SK-N-SH (cell line): ENCODE results near the gene AKAP12. TPM values are rescaled to one million over a fixed set of nuclear protein-coding genes. Genes with fewer than 3 reads are reported as not detected.

Experiments used
- CTCF ChIA-PET: fragments of 300-600, 350-600 bp; formaldehyde crosslinking; extraction: SDS; loops from one replicate; lab custom pipeline; 2021; lab: Yijun Ruan, JAX
- POLR2A ChIA-PET: fragments of 350-600 bp; sonication (Branson Sonifier 250); formaldehyde crosslinking; extraction: SDS; loops from one replicate; lab custom pipeline; 2020; ENCODE audit warnings: antibody characterized with exemption, inconsistent platforms; lab: Yijun Ruan, JAX
- DNase-seq: peaks from one replicate; pipeline ENCODE4 v3.0.0; 2012
- H2AFZ ChIP-seq: fragments of 200-600 bp; sonication (generic); 2 replicates; pipeline ENCODE4 v1.8.1; 2016; ENCODE audit warnings: antibody characterized with exemption, mild to moderate bottlenecking, low read depth
- H3F3A ChIP-seq: fragments of 200-600 bp; sonication (generic); replicated peaks from 2 replicates; pipeline ENCODE3; 2016; ENCODE audit warnings: antibody characterized with exemption, mild to moderate bottlenecking; ENCODE audit not compliant: insufficient read depth
- H3K27ac ChIP-seq, 2 experiments: fragments of 200-500 bp in 1 of 2; fragments of 200-600 bp in 1 of 2; sonication (Bioruptor generic) in 1 of 2; sonication (generic), shearing (Covaris generic) in 1 of 2; 2 replicates each; pipeline versions ENCODE4 v1.5.1 to v1.6.1; 2014 to 2016; ENCODE audit warnings: low read depth in 2 of 2, inconsistent platforms in 1 of 2, low read length in 1 of 2, mild to moderate bottlenecking in 1 of 2, mixed read lengths in 1 of 2
- H3K27me3 ChIP-seq: fragments of 200-600 bp; sonication (generic), shearing (Covaris generic); 2 replicates; pipeline ENCODE4 v1.6.1; 2016; ENCODE audit warnings: mixed run types; ENCODE audit not compliant: insufficient read depth
- H3K36me3 ChIP-seq, 2 experiments: fragments of 200-500 bp in 1 of 2; fragments of 200-600 bp in 1 of 2; sonication (Bioruptor generic) in 1 of 2; sonication (generic) in 1 of 2; replicated peaks in 1 of 2; 2 replicates each; pipeline versions ENCODE3 to v1.5.1; 2014 to 2016; ENCODE audit warnings: low read length in 1 of 2, mild to moderate bottlenecking in 1 of 2; ENCODE audit not compliant: insufficient read depth in 2 of 2, control insufficient read depth in 1 of 2
- H3K4me1 ChIP-seq, 2 experiments: fragments of 200-500 bp in 1 of 2; fragments of 200-600 bp in 1 of 2; sonication (Bioruptor generic) in 1 of 2; sonication (generic), shearing (Covaris generic) in 1 of 2; 2 replicates each; pipeline versions ENCODE4 v1.5.1 to v1.6.1; 2014 to 2016; ENCODE audit warnings: low read depth in 1 of 2, low read length in 1 of 2, mixed run types in 1 of 2; ENCODE audit not compliant: insufficient read depth in 2 of 2, control insufficient read depth in 1 of 2
- H3K4me2 ChIP-seq: fragments of 200-600 bp; sonication (generic), shearing (Covaris generic); 2 replicates; pipeline ENCODE4 v1.6.1; 2017; ENCODE audit warnings: mixed run types
- H3K4me3 ChIP-seq, 2 experiments: fragments of 200-500 bp in 1 of 2; fragments of 200-600 bp in 1 of 2; sonication (Bioruptor generic) in 1 of 2; sonication (generic), shearing (Covaris generic) in 1 of 2; 2 replicates each; pipeline versions ENCODE4 v1.5.1 to v1.8.1; 2014 to 2016; ENCODE audit warnings: low read depth in 2 of 2, inconsistent platforms in 1 of 2, low read length in 1 of 2, mild to moderate bottlenecking in 1 of 2, mixed read lengths in 1 of 2, moderate library complexity in 1 of 2
- H3K79me2 ChIP-seq: fragments of 200-600 bp; sonication (generic); 2 replicates; pipeline ENCODE4 v1.8.1; 2017; ENCODE audit warnings: mild to moderate bottlenecking; ENCODE audit not compliant: insufficient read depth
- H3K9ac ChIP-seq: fragments of 200-600 bp; sonication (generic); 2 replicates; pipeline ENCODE4 v1.6.1; 2017; ENCODE audit warnings: mixed run types
- H3K9me2 ChIP-seq: fragments of 200-600 bp; sonication (generic); 2 replicates; pipeline ENCODE4 v1.6.1; 2017; ENCODE audit warnings: mixed run types
- H3K9me3 ChIP-seq: fragments of 200-600 bp; sonication (generic); 2 replicates; pipeline ENCODE4 v1.6.1; 2017; ENCODE audit warnings: mixed run types, mild to moderate bottlenecking, moderate library complexity
- H4K20me1 ChIP-seq: fragments of 200-600 bp; sonication (generic); 2 replicates; pipeline ENCODE4 v1.6.1; 2017; ENCODE audit warnings: mild to moderate bottlenecking, mixed run types; ENCODE audit not compliant: insufficient read depth
- CHD2 ChIP-seq: fragments of 150-350 bp; IDR thresholded peaks from 2 replicates; pipeline ENCODE4 v1.6.1; 2018; ENCODE audit warnings: low read length; ENCODE audit not compliant: partially characterized antibody
- IRF3 ChIP-seq: fragments of 150-350 bp; IDR thresholded peaks from 2 replicates; pipeline ENCODE4 v1.6.1; 2016; ENCODE audit warnings: mild to moderate bottlenecking, low read depth, low read length
- JUND ChIP-seq: IDR thresholded peaks from 2 replicates; pipeline ENCODE4 v1.4.0; 2012
- MXI1 ChIP-seq: IDR thresholded peaks from 2 replicates; pipeline ENCODE4 v1.6.1; 2012; ENCODE audit warnings: mild to moderate bottlenecking, low read depth, low read length, improper control_type of control experiment
- RAD21 ChIP-seq: IDR thresholded peaks from 2 replicates; pipeline ENCODE4 v1.6.1; 2012; ENCODE audit warnings: mild to moderate bottlenecking, low read length
- RCOR1 ChIP-seq: fragments of 150-350 bp; IDR thresholded peaks from 2 replicates; pipeline ENCODE4 v1.6.1; 2017; ENCODE audit warnings: antibody characterized with exemption, low read length
- REST ChIP-seq: IDR thresholded peaks from 2 replicates; pipeline ENCODE4 v1.6.1; 2012; ENCODE audit warnings: mild to moderate bottlenecking, low read depth, low read length, moderate library complexity
- SIN3A ChIP-seq: IDR thresholded peaks from 2 replicates; pipeline ENCODE4 v1.6.1; 2012; ENCODE audit warnings: low read depth, mild to moderate bottlenecking, low read length, moderate library complexity, borderline replicate concordance
- TEAD4 ChIP-seq: IDR thresholded peaks from 2 replicates; pipeline ENCODE4 v1.4.0; 2012; ENCODE audit warnings: mild to moderate bottlenecking, borderline replicate concordance; ENCODE audit not compliant: insufficient read depth
- USF1 ChIP-seq: IDR thresholded peaks from 2 replicates; pipeline ENCODE4 v1.4.0; 2012; ENCODE audit warnings: low read depth, borderline replicate concordance
- USF2 ChIP-seq: fragments of 150-350 bp; IDR thresholded peaks from 2 replicates; pipeline ENCODE4 v1.6.1; 2017; ENCODE audit warnings: antibody characterized with exemption, low read length, low read depth, borderline replicate concordance
- YY1 ChIP-seq: IDR thresholded peaks from 2 replicates; pipeline ENCODE4 v1.4.0; 2012; ENCODE audit warnings: low read depth, mild to moderate bottlenecking
- WGBS: methylation state at CpG from one replicate; pipeline ENCODE4 v1.1.6; 2017; ENCODE audit warnings: low lambda C conversion rate; 5-methylcytosine and 5-hydroxymethylcytosine counted together
- polyA plus RNA-seq, 3 experiments: library from polyadenylated mRNA; depleted of rRNA; stranded (reverse); fragments of >200 nt; gene quantifications; 2 replicates each; pipeline ENCODE4 v1.2.3, GENCODE V29; 2012

The AKAP12 gene
- polyA plus RNA-seq, 1 of the 3 experiments (the other 2 are of a cell fraction): 46.5 TPM

GRCh38 chr6:151199991-151200390, 39.8 kb upstream of the AKAP12 start:
- 72% methylated on average over 1 of the region's 1 CpG for WGBS
- H3K4me2 ChIP-seq: no peak overlapping the region
- no peaks in the 10 kb centered on the region for H3K4me1 ChIP-seq
- ChIA-PET CTCF (interaction anchor here (1.0 kb wide), 2 partner anchors 124 to 135 kb away, joined by 3 to 5 read pairs; no protein-coding TSS in a partner anchor), POLR2A (no interaction called here)
- no peak overlapping the region for H3K27ac ChIP-seq
- TF ChIP-seq USF1: no peak
- no peak for TF ChIP-seq YY1
- no peak for TF ChIP-seq IRF3
- no peak for TF ChIP-seq TEAD4
- no peak for TF ChIP-seq SIN3A
- TF ChIP-seq RAD21: no peak
- no peak for TF ChIP-seq CHD2
- no peak for TF ChIP-seq MXI1
- no peak for TF ChIP-seq RCOR1
- no peak for TF ChIP-seq REST
- no peak for TF ChIP-seq JUND
- no peak for TF ChIP-seq USF2
- no peaks in the 10 kb centered on the region for H3K27me3 ChIP-seq
- no peaks in the 10 kb centered on the region for H3K9me2 ChIP-seq
- H3K9me3 ChIP-seq: no peaks in the 10 kb centered on the region
- H4K20me1 ChIP-seq: no peaks in the 10 kb centered on the region
- H2AFZ ChIP-seq: no peak overlapping the region
- no peak overlapping the region for H3K9ac ChIP-seq
- no peaks in the 10 kb centered on the region for H3K79me2 ChIP-seq
- H3K4me3 ChIP-seq: no peak overlapping the region
- no peak for DNase-seq
- no peaks in the 10 kb centered on the region for H3F3A ChIP-seq
- H3K36me3 ChIP-seq: no peaks in the 10 kb centered on the region
